GM21825 (cell line): Measurements from ENCODE around the gene EPB41L4A.
"Not testable (repeated sequence)": the region's sequence is repeated elsewhere in the genome, so short reads cannot be mapped to it uniquely, and the experiment has no call there.

Experiments used
- ATAC-seq: cut with Tn5 transposase; IDR thresholded peaks from one replicate; pipeline ENCODE4 v1.9.1; 2021; ENCODE audit warnings: mild to moderate bottlenecking, moderate library complexity; ENCODE audit not compliant: unreplicated experiment

Gene EPB41L4A

DNA sequence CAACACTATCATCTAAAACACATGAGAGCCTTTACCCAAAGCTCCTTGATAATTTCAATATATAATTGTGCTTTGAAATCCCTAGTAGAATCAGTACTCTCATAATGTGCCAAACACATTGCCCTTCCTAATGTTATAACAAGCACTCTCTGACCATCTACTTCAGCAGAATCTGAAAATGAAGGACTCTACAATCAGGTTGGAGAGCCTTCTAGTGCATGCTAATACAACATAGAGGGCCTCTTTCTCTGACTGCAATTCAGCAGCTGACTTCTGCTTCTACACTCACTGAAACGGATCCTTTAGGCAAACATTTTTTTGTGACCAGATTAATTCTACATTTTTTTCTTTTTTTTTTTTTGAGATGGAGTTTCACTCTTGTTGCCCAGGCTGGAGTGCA is 155.6 kb downstream of the EPB41L4A start:
- no peak for ATAC-seq

DNA sequence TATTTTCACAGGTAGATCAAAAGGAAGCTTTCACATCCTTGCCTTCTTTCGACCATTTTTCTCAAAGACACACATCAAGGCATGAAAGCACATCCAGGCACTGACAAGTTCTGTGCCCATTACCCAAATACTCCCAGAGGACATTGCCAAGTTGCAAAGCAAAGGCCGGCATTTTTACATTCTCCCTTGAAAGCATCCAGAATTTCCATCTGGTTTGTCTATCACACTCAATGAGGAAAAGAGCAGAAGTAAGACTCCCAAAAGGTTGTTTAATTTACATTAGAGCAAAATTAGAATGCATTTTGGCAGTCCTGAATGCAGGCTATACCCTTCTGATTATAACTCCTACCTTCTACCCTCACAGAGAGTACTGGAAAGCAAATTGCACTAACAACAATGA is 160.5 kb downstream of the EPB41L4A start:
- no peak for ATAC-seq

DNA sequence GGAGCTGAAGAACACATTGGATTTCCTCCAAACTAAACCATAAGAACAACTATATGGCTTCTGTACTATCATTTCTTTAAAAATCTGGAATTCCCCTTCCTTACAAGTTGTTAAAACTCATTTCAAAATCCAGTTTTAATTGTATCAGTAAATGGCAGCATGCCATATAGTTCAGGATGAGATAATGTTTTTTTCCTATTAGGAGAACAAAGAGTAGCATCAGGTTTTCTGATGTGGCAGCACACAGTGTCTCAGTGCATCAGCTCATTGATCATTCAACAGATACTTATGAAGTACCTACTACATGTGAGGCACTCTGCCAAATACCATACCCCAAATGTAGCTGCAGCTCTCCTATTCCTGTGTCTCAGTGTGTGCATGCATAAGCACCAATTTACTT is 161.1 kb downstream of the EPB41L4A start:
- no peak for ATAC-seq

DNA sequence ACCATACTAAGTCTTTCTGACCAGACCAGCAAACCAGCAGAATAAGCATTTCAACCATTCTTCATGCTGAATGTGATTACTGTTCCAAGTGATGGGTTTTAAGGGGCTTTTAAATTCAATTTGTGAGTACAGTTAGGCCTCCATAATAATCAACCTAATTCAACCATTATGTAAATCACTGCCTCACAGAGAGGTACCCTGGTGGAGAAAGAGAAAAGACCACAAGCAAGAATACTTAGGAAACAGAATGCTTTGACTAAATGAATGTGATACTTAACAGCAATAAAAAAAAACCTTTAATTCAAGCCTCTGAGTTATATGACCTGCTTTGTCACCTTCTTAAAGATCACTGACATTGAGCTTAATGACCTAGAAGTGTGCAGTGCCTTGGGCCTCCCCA is 162.1 kb downstream of the EPB41L4A start:
- no peak for ATAC-seq

DNA sequence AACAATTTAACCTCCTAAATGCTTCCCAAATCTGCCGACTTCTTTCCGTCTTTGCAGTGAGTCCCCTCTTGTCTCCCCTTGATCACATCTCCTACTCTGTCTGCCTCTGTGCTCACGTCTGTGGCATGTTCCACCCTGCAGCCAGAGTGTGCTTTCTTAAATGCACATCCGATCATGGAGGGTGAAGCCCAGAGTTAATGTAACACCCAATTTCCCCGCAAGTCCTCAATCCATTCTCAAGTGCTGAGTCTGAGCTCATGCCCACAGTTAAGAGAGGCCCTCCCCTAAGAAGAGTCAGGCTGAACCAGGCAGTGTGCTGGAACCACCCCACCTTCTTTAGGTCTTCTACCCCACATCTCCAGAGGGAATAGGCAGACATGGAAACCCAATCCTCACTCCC is 164.8 kb downstream of the EPB41L4A start:
- no peak for ATAC-seq

DNA sequence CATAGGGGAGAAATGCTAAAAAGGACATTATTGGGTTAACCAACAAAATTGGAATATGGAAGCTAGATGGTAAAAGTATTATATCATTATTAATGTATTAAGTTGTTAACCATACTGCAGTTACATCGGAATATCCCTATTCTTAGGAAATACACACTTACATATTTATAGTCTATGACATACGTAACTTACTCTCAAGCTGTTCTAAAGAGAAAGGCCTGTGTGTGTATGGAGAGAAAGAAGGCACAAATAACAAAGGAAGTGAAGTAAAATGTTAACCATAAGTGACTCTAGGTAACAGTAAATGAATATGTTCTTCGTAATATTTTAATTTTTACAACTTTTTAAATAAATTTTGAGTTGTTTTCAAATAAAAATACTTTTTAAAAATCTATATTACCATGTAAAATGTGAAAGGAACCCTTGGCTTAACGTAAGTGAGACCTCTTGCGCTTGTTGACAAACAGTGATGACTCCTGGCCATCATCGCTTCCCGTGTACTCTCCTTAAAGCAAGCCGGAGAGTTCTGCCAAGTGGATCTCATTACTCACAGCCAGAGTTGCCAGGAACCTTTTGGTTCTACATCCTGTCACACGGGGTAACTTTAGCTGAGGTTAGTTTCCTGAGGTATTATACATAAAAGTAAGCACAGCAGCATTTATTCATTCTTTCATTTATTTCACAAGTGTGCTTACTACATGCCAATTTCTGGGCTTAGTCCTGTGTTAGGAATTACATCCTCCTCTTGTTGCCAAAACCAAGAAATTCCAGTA is 165.4 kb downstream of the EPB41L4A start:
- ATAC-seq: no peak

DNA sequence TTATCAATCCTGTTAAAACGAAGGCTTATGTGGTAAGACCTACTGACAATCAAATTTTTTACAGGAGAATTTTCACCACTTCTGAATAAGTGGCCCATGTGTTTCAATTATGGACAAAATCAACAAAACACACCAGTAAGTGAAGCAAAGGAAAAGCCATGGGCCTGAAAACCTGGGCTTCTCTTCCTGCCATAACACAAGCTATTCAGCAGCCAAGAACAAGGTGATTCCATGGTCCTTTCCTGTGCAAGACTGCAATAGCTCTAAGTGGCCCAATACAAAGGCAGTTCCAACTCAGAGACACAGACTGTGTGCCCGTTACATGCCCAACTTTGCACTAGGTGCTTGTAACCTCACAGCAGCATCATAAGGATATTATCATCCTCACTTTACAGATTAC is 168.5 kb downstream of the EPB41L4A start:
- ATAC-seq: no peak

DNA sequence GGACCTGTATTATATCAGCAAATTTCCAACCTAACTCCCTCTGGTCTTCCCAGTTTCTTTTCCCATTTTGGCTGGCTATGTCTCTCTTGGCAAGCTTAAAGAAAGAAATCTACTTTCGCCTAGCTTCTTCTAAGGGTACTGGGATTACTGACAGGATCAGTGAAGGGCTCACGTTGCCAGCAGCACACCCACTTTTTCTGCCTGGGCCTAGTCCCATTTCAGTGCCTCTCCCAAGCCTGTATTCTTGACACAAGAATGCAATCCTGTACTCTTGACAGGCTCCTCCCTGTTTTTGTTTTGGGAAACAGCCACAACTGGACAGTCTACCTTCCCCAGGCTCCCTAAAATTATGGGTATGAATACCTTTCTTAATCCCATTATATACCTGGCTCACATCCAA is 170.5 kb downstream of the EPB41L4A start:
- ATAC-seq: no peak

DNA sequence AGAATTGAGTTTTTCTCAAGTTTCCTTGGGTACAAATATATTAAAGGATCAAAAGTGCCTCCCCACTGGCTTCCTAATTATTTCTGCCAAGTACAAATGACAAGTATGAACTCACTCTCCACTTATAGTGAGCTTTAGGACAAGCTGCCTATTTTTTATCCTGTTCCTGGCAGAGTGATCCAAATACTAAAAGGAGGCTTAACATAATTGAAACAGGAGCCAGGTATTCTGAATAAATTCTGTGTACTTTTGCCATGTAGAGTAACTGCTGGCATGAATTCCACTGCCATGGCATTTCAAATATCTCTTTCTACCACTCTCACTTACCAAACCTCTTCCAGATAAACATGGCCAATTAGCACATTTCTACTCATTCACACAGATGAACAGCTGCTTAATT is 171.1 kb downstream of the EPB41L4A start:
- ATAC-seq: no peak

DNA sequence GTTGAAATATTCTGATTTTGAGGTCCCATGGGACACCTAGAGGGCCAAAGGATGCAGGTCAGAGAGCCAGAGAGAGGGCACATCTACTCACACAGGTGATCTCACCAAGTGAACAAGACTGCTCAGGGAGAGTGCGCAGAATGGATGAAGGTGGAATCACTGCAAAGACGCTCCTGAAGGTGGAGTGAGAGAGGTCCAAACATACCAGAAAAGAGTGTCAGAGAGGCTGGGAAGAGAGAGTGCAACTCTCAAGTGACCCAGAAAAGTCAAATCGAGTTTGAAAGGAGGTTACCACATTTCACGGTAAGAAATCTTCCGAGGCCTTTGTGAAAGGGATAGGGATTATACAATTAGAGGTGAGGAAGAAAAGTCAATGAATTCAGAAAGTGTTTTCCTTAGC is 173.4 kb downstream of the EPB41L4A start:
- no peak for ATAC-seq

DNA sequence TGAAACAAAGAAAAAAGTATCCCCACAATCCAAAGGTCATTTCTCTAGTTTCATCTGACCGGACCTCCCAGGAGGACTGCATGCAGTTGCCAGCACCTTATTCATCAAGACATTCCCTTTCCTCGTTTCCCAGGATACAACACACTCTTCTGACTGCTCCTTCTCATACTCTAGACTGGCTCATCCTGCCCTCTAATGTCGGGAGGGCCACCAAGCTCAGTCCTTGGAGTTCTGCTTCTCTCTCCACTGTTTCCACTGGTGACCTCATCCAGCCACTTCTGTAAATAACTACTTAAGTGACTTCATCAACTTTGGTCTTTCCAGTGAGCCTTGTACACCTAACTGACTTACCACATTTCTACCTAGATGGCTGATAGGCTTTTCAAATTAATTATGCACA is 179.1 kb downstream of the EPB41L4A start:
- ATAC-seq: no peak

DNA sequence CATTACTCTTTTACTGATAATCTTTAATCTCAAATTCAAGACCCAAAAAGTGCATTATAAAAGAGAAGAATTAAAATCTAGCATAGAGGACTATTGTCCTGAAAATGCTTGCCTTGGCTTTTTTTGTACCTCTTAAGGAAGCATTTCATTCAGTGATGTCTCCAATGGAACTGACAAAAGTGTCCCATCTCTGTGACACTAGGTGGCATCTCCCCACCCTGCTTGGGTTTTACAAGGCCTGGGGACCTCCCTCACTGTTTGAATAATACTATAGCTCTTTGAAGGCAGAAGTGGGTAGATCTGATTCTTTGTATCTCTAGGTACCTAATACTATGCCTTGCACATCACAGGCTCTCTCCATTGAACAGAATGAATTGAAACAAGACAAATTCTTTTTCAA is 180.6 kb downstream of the EPB41L4A start:
- no peak for ATAC-seq

DNA sequence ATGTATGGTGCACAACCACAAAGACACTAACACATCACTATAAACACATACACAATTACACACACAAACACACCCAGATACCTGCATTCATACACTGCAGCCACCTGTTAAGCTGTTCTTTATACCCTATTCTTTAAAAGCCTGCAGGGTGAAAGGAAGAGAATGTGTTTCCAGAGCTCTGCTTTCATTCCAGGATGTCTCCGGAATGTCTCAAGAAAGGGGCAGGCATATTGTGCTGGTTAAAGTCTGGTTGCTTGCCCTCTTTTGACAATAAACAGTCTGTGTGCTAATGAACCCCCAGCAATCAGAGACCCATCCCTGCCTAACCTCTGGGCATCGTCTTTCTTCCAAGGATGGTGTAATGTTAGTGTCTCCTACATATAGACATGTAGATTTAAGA is 181.6 kb downstream of the EPB41L4A start:
- ATAC-seq: no peak

DNA sequence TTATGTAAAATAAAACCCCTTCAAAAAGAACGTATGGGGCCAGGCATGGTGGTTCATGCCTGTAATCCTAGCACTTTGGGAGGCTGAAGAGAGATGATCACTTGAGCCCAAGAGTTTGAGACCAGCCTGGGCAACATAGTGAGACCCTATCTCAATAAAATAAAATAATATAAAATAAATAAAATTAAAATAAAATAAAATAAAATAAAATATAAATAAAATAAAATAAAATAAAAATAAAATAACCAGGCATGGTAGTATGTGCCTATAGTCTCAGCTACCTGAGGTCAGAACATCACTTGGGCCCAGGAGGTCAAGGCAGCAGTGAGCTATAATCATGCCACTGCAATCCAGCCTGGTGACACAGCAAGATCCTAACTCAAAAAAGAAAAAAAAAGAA is 185.1 kb downstream of the EPB41L4A start:
- no peak for ATAC-seq

DNA sequence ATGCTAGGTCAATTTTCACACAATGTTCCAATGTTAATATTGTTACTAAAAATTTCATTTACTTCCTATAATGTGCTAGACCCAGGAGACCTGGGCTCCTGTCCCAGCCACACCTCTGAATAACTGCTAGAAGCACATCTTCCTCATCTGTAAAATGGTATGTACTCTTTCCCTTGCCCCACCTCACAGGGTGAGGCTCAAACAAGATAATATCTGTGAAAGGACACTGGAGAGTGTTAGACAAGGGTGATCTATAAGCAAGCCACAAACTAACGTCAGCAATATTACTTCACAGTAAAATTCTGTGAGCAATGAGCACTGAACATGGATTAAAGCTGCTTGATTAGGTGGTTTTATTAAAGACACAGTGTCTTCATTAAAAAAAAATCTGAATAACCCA is 186.4 kb downstream of the EPB41L4A start:
- no peak for ATAC-seq

DNA sequence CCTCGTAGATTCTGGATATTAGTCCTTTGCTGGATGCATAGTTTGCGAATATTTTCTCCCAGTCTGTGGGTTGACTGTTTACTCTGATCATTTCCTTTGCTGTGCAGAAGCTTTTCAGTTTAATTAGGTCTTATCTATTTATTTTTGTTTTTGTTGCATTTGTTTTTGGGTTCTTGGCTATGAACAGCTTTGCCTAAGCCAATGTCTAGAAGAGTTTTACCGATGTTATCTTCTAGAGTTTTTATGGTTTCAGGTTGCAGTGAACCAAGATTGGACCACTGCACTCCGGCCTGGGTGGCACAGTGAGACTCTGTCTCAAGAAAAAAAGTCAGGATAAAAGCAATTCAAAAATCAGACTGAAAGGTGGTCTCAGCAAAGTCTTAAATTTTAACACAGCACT is 188.5 kb downstream of the EPB41L4A start:
- ATAC-seq: no peak

DNA sequence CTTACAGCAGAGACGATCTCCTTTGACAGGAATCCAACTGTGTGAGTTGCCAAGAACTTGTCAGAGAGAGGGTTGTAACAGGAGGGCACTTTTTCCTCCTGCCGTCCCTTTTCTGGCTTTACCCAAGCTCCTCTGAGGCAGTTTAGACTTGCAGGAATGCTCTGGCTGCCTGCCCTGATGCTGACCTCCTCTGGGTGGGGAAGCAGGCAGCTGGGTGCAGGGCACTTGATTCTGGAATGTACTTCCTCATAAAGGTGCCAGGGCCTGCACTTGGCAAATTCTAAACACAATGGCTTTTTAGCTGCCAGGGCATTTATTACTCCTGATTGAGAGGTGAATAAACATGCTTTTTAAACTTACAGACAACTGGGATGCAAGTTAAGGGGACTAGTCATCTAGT is 190.4 kb downstream of the EPB41L4A start:
- no peak for ATAC-seq

DNA sequence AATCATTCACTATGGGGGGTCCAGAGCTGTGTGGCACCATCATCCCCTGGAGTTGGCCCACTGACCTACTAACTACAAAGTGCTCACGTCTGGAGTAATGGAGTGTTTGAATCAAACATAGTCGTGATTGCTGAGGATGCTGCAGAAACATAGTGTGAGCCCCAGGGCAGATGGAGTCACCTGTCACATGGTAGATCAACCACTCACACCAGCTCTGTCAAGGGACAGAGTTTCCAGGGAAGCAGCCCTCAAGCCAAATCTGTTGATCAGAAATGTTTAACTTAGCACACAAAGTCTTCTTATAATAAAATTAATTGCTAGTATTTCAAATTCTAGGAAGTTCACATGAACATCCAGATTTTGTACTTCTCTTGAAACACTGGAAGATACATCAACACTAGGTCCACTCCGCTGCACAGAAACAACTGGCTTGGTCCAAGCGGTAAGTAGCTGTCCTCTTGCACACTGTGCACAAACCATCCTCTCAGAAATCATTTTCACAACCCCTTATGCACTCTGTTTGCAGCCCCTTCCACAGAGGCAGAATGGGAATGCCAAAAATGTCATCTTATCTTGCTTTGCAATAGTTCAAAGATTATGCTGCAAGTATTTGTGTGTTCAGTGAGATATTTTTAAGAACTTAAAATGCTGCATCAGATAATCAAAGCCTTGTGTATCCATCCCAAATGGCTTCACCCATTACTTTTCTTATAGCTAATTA is 191.0 kb downstream of the EPB41L4A start:
- ATAC-seq: no peak

DNA sequence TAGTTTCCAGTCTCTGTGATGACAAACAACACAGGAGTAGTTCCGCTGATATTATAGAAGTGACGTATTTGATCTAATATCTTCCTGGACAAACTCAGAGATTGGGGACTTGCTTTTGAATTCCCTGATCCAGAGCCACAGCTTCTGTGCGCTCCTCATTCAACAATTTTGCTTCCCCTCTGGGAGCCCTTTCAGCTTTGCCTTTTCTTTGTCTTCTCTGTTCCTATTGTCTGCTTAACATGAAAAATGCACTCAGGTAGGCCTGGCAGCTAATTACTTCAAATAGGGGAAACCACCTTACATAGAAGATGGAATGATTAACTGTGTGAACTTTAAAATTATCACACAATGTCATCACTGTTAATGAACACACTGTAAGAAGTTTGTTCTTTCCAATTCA is 192.9 kb downstream of the EPB41L4A start:
- ATAC-seq: no peak

DNA sequence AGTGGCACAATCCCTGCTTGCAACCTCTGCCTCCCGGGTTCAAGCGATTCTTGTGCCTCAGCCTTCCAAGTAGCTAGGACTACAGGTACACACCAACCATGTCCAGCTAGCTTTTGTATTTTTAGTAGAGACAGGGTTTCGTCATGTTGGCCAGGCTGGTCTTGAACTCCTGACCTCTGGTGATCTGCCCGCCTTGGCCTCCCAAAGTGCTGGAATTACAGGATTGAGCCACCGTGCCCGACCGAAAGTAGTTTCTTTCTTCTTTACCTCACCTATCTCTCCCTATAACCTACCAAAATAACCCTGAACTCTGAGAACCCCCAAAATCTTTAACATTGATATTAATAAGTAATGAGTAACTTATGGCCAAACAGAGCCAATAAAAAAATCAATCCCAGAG is 196.1 kb downstream of the EPB41L4A start:
- not testable (repeated sequence) for ATAC-seq

DNA sequence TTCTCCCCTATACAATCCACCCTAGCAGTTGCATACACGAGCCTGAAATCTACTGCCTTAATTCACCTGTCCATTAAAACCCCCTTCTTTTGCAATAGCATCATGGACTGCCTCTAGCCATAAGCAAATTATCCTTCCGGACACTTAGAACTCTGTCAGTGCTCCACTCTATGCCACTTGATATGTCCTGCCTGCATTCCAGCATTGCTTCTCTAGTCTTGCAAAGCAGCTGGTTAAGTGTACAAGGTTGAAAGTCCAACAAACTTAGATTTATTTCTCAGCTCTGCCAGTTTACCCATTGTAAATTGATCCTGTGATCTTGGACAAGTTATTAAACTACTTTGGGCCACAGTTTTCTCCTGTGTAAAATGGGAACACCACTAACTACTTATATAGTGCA is 197.9 kb downstream of the EPB41L4A start:
- no peak for ATAC-seq

DNA sequence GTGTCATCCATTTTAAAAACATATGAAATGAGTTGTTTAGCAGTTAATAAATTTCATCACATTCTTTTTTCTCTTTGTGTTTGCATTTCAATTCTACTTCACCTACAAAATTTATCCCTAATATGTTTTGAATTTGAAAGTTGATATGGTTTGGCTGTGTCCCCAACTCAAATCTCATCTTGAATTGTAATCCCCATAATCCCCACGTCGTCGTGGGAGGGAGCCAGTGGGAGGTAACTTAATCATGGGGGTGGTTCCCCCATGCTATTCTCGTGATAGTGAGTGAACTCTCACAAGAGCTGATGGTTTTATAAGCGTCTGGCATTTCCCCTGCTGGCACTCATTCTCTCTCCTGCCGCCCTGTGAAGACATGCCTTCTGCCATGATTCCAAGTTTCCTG is 200.1 kb downstream of the EPB41L4A start:
- no peak for ATAC-seq
